Loucy (cell line): ENCODE data around the gene CFAP90.

Experiments
- H2AFZ ChIP-seq: fragments of 200-600 bp; sonication (generic); 2 replicates; pipeline ENCODE4 v1.6.0; 2016; ENCODE audit warnings: antibody characterized with exemption, mild to moderate bottlenecking, low read length, moderate library complexity
- H3F3A ChIP-seq: fragments of 200-600 bp; 2 replicates; pipeline ENCODE4 v1.6.0; 2016; ENCODE audit warnings: antibody characterized with exemption, low read depth, mild to moderate bottlenecking
- H3K27me3 ChIP-seq: fragments of 200-600 bp; sonication (generic); 2 replicates; pipeline ENCODE4 v1.6.1; 2014; ENCODE audit warnings: low read length, mild to moderate bottlenecking; ENCODE audit not compliant: insufficient read depth, poor library complexity, severe bottlenecking
- H3K36me3 ChIP-seq: fragments of 200-600 bp; sonication (generic); 2 replicates; pipeline ENCODE4 v1.6.1; 2016; ENCODE audit warnings: low read length; ENCODE audit not compliant: insufficient read depth
- H3K4me1 ChIP-seq: fragments of 200-600 bp; sonication (generic); 2 replicates; pipeline ENCODE4 v1.5.1; 2014; ENCODE audit warnings: low read length, mild to moderate bottlenecking; ENCODE audit not compliant: insufficient read depth, poor library complexity, severe bottlenecking
- H3K4me2 ChIP-seq: fragments of 200-600 bp; sonication (generic); 2 replicates; pipeline ENCODE4 v1.6.0; 2014; ENCODE audit warnings: antibody characterized with exemption, low read length, low read depth, mild to moderate bottlenecking; ENCODE audit not compliant: poor library complexity, severe bottlenecking
- H3K4me3 ChIP-seq: fragments of 200-600 bp; sonication (generic); 2 replicates; pipeline ENCODE4 v1.5.1; 2014; ENCODE audit warnings: low read length, mild to moderate bottlenecking, mixed read lengths; ENCODE audit not compliant: poor library complexity, severe bottlenecking
- H3K79me2 ChIP-seq: fragments of 200-600 bp; sonication (generic); 2 replicates; pipeline ENCODE4 v1.6.1; 2014; ENCODE audit warnings: low read length; ENCODE audit not compliant: insufficient read depth
- H3K9ac ChIP-seq: fragments of 200-600 bp; sonication (generic); 2 replicates; pipeline ENCODE4 v1.6.0; 2014; ENCODE audit warnings: mild to moderate bottlenecking, low read depth, low read length, moderate library complexity; ENCODE audit not compliant: poor library complexity, severe bottlenecking
- H3K9me2 ChIP-seq: fragments of 200-600 bp; sonication (generic); replicated peaks from 2 replicates; pipeline ENCODE4 v1.6.1; 2016; ENCODE audit warnings: low read depth, low read length, mixed read lengths
- H3K9me3 ChIP-seq: fragments of 200-600 bp; sonication (generic); 2 replicates; pipeline ENCODE4 v1.6.1; 2014; ENCODE audit warnings: mild to moderate bottlenecking, antibody characterized with exemption, low read length, low read depth; ENCODE audit not compliant: insufficient read depth
- H4K20me1 ChIP-seq: fragments of 200-600 bp; sonication (generic); 2 replicates; pipeline ENCODE4 v1.6.0; 2014; ENCODE audit warnings: antibody characterized with exemption, low read length, mild to moderate bottlenecking; ENCODE audit not compliant: insufficient read depth, poor library complexity, severe bottlenecking
- CTCF ChIP-seq: fragments of 200-600 bp; sonication (generic); conservative IDR thresholded peaks from 2 replicates; pipeline ENCODE4 v1.5.1; 2014; ENCODE audit warnings: mild to moderate bottlenecking, antibody characterized with exemption, low read length
- EZH2phosphoT487 ChIP-seq: fragments of 200-600 bp; IDR thresholded peaks from 2 replicates; pipeline ENCODE4 v1.6.1; 2018; ENCODE audit warnings: antibody characterized with exemption, mild to moderate bottlenecking, moderate library complexity, borderline replicate concordance

The CFAP90 gene

GRCh38 chr5:7866196-7866595 lies 15.3 kb upstream of the CFAP90 start:
- H3K36me3 ChIP-seq: peaks cover 4% of the 10 kb centered on the region; the same call in 1 of the 2 replicates
- no peaks in the 10 kb centered on the region for H3K9me3 ChIP-seq
- no peak overlapping the region for H3K4me3 ChIP-seq
- peaks cover 4% of the 10 kb centered on the region for H3K27me3 ChIP-seq
- H3K79me2 ChIP-seq: peaks cover 46% of the 10 kb centered on the region
- TF ChIP-seq EZH2phosphoT487 (no peak), CTCF (no peak)
- H2AFZ ChIP-seq: no peak overlapping the region
- peaks cover 21% of the 10 kb centered on the region for H4K20me1 ChIP-seq
- H3K4me2 ChIP-seq: peak overlapping the region; percentile 43
- H3F3A ChIP-seq: no peaks in the 10 kb centered on the region
- H3K9me2 ChIP-seq: no peaks in the 10 kb centered on the region
- peak overlapping the region; percentile 15 for H3K9ac ChIP-seq
- H3K4me1 ChIP-seq: peaks cover 41% of the 10 kb centered on the region

- TF ChIP-seq CTCF: no peak
These were observed 7.1 kb upstream of the CFAP90 start for GRCh38 chr5:7857926-7858632.

GRCh38 chr5:7857361-7857760 lies 6.4 kb upstream of the CFAP90 start:
- Histone ChIP-seq H3K4me2 (no peak overlapping the region), H3K9me3 (no peaks in the 10 kb centered on the region), H2AFZ (no peak overlapping the region), H3K79me2 (no peaks in the 10 kb centered on the region), H3K4me3 (no peak overlapping the region), H3K27me3 (no peaks in the 10 kb centered on the region), H3F3A (no peaks in the 10 kb centered on the region), H3K9ac (no peak overlapping the region), H3K36me3 (peaks cover 22% of the 10 kb centered on the region; the same call in 1 of the 2 replicates), H3K4me1 (peaks cover 18% of the 10 kb centered on the region), H3K9me2 (no peaks in the 10 kb centered on the region), H4K20me1 (no peaks in the 10 kb centered on the region)
- TF ChIP-seq CTCF (no peak), EZH2phosphoT487 (no peak)

More at GRCh38 chr5:7857926-7858632, 7.1 kb upstream of the CFAP90 start:
- no peaks in the 10 kb centered on the region for H3F3A ChIP-seq
- H3K36me3 ChIP-seq: peaks cover 22% of the 10 kb centered on the region; the same call in 1 of the 2 replicates
- peaks cover 14% of the 10 kb centered on the region for H3K4me1 ChIP-seq
- H2AFZ ChIP-seq: no peak overlapping the region
- no peaks in the 10 kb centered on the region for H3K27me3 ChIP-seq
- H4K20me1 ChIP-seq: no peaks in the 10 kb centered on the region
- no peak overlapping the region for H3K9ac ChIP-seq
- H3K9me2 ChIP-seq: no peaks in the 10 kb centered on the region
- no peaks in the 10 kb centered on the region for H3K9me3 ChIP-seq
- H3K79me2 ChIP-seq: no peaks in the 10 kb centered on the region
- H3K4me3 ChIP-seq: no peak overlapping the region
- H3K4me2 ChIP-seq: peak overlapping the region; percentile 4
